HepG2 (cell line): ENCODE data around the gene CTCF. TPM values are rescaled to one million over a fixed set of nuclear protein-coding genes. Genes with fewer than 3 reads are reported as not detected.
A peak's percentile ranks its signal among the peaks of the same experiment; 100 is the strongest.

ENCODE experiments used
- CREB1 ChIP-seq, 2 experiments: fragments of 450-650 bp in 1 of 2; IDR thresholded peaks; 2 replicates each; pipeline ENCODE4 v1.6.1; 2016 to 2017; ENCODE audit warnings: control low read depth in 1 of 2, mild to moderate bottlenecking in 1 of 2, missing compliant biosample characterization in 1 of 2, missing genetic modification characterization in 1 of 2
- HMG20B ChIP-seq: conservative IDR thresholded peaks from 2 replicates; pipeline ENCODE4 v1.6.1; 2016; ENCODE audit warnings: missing genetic modification reagents, missing compliant biosample characterization
- HNRNPK ChIP-seq: fragments of 200-400 bp; formaldehyde crosslinking; IDR thresholded peaks from 2 replicates; pipeline ENCODE4 v1.6.1; 2018; ENCODE audit warnings: low read length, low read depth, moderate library complexity, mild to moderate bottlenecking; ENCODE audit not compliant: poor library complexity, severe bottlenecking
- HOXA5 ChIP-seq: sonication (generic); formaldehyde crosslinking; IDR thresholded peaks from 2 replicates; pipeline ENCODE4 v1.4.0; 2020; ENCODE audit warnings: missing genetic modification reagents
- KMT2A ChIP-seq: sonication (generic); formaldehyde crosslinking; IDR thresholded peaks from 2 replicates; pipeline ENCODE4 v1.4.0; 2020; ENCODE audit warnings: missing genetic modification reagents
- RBM22 ChIP-seq: fragments of 200-400 bp; formaldehyde crosslinking; optimal IDR thresholded peaks from 2 replicates; pipeline ENCODE3; 2017; ENCODE audit warnings: mild to moderate bottlenecking, low read length, moderate library complexity
- ZKSCAN1 ChIP-seq: fragments of 150-350 bp; IDR thresholded peaks from 2 replicates; pipeline ENCODE4 v1.6.1; 2014; ENCODE audit warnings: low read length
- ZNF260 ChIP-seq: sonication (generic); formaldehyde crosslinking; IDR thresholded peaks from 2 replicates; pipeline ENCODE4 v1.4.0; 2020; ENCODE audit warnings: missing genetic modification reagents, low read depth, mild to moderate bottlenecking, borderline replicate concordance
- ZNF619 ChIP-seq: sonication (generic); formaldehyde crosslinking; IDR thresholded peaks from 2 replicates; pipeline ENCODE4 v1.4.0; 2020; ENCODE audit warnings: mild to moderate bottlenecking, missing genetic modification reagents
- ZSCAN12 ChIP-seq: sonication (generic); formaldehyde crosslinking; IDR thresholded peaks from 2 replicates; pipeline ENCODE4 v1.9.0; 2021; ENCODE audit warnings: mild to moderate bottlenecking, missing genetic modification reagents
- polyA plus RNA-seq, 8 experiments: library from polyadenylated mRNA; depleted of rRNA in 3 of 8; stranded (reverse) in 7 of 8; unstranded in 1 of 8; fragments of >200 nt; fragmentation: Illumina TruSeq in 4 of 8; extraction: Trizol in 4 of 8; gene quantifications; 2 replicates each; pipeline versions ENCODE4 v1.2.1 to v1.2.3, GENCODE V29; 2011 to 2016; ENCODE audit warnings: low read depth in 4 of 8, missing spikeins in 1 of 8, mixed read lengths in 1 of 8; ENCODE audit not compliant: insufficient read depth in 1 of 8
- total RNA-seq, 5 experiments: library from RNA; depleted of rRNA; stranded (reverse); fragments of >200 nt; fragmentation: Illumina TruSeq; extraction: Trizol; gene quantifications; 2 replicates each; pipeline ENCODE4 v1.2.3, GENCODE V29; 2016; ENCODE audit warnings: low read depth in 1 of 5
- TF ChIP-seq, protein P1 (sequence below), 2 experiments: fragments of 450-650 bp in 1 of 2; sonication (generic) in 1 of 2; formaldehyde crosslinking in 1 of 2; IDR thresholded peaks; 2 replicates each; pipeline versions ENCODE4 v1.6.1 to v1.8.0; 2016 to 2022; ENCODE audit warnings: antibody characterized with exemption in 1 of 2, mild to moderate bottlenecking in 1 of 2, missing genetic modification reagents in 1 of 2
- TF ChIP-seq, protein P2 (sequence below): sonication (generic); formaldehyde crosslinking; conservative IDR thresholded peaks from 2 replicates; pipeline ENCODE4 v1.5.0; 2020; ENCODE audit warnings: missing genetic modification reagents
- TF ChIP-seq, protein P3 (sequence below): sonication (generic); formaldehyde crosslinking; IDR thresholded peaks from 2 replicates; pipeline ENCODE4 v1.5.0; 2020; ENCODE audit warnings: missing genetic modification reagents
- TF ChIP-seq, protein P4 (sequence below): sonication (generic); IDR thresholded peaks from 2 replicates; pipeline ENCODE4 v1.6.1; 2016; ENCODE audit warnings: low read depth, borderline replicate concordance

CTCF gene
- total and polyA plus RNA-seq, 2 of the 13 experiments (the other 11 are each of a cell fraction or from before 2014, with no cell fraction given): 19.5 to 37.5 TPM

DNA sequence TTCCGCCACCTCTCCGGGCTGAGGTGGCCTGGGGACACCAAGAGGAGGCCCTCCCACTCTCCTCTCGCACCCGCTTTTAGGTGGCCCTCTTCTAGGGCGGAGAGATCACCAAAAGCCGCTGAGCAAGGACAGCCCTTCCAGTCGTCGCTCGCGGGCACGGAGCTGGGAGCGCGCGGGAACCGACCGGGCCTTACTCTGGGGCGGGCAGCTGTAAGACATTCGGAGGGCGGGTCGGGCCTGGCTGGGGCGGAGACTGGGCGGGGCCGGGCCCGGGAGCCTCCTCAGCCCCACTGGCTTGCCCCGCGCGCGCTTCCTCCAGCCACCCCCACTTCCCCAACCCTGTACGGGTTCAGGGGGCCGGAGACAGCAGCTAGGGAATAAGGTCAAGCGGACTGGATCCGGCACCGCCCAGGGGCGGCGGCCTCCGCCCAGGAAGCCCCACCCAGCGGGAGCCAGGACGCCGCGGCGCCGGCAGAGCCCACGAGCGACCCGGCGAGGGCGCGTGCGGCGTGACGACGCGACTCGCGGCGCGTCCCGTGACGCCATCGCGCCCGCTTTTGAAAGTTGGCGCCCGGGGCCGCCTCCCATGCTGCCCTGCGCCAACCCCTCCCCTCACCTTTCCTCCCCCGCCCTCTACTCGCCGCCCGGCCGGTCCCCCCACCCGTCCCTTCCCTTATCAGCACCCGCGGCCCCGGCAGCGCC lies 351 bp upstream of the CTCF start (continued):
- TF ChIP-seq ZKSCAN1 (no peak), ZNF260 (CRISPR knock-in tag) (no peak), KMT2A (peak; percentile 69; the same call in 1 of the 2 replicates), HOXA5 (no peak; the same call in 1 of the 2 replicates), HNRNPK (peak; percentile 92), ZNF619 (CRISPR knock-in tag) (0 out of 2 replicates have a peak, but pooled peaks have one; percentile 49), HMG20B (0 out of 2 replicates have a peak, but pooled peaks have one; percentile 31), RBM22 (no peak), ZSCAN12 (no peak), CREB1 (IDR thresholded peaks at IDR 0.05) (peak; percentile 95), CREB1 (CRISPR knock-in tag; IDR thresholded peaks at IDR 0.05) (peak; percentile 52; the same call in 1 of the 2 replicates)
- TF ChIP-seq, protein P1, sequence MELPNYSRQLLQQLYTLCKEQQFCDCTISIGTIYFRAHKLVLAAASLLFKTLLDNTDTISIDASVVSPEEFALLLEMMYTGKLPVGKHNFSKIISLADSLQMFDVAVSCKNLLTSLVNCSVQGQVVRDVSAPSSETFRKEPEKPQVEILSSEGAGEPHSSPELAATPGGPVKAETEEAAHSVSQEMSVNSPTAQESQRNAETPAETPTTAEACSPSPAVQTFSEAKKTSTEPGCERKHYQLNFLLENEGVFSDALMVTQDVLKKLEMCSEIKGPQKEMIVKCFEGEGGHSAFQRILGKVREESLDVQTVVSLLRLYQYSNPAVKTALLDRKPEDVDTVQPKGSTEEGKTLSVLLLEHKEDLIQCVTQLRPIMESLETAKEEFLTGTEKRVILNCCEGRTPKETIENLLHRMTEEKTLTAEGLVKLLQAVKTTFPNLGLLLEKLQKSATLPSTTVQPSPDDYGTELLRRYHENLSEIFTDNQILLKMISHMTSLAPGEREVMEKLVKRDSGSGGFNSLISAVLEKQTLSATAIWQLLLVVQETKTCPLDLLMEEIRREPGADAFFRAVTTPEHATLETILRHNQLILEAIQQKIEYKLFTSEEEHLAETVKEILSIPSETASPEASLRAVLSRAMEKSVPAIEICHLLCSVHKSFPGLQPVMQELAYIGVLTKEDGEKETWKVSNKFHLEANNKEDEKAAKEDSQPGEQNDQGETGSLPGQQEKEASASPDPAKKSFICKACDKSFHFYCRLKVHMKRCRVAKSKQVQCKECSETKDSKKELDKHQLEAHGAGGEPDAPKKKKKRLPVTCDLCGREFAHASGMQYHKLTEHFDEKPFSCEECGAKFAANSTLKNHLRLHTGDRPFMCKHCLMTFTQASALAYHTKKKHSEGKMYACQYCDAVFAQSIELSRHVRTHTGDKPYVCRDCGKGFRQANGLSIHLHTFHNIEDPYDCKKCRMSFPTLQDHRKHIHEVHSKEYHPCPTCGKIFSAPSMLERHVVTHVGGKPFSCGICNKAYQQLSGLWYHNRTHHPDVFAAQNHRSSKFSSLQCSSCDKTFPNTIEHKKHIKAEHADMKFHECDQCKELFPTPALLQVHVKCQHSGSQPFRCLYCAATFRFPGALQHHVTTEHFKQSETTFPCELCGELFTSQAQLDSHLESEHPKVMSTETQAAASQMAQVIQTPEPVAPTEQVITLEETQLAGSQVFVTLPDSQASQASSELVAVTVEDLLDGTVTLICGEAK (IDR thresholded peaks at IDR 0.05): no peak
- TF ChIP-seq, protein P1 (CRISPR knock-in tag; IDR thresholded peaks at IDR 0.05): peak; percentile 73; the same call in 1 of the 2 replicates
- TF ChIP-seq, protein P2, sequence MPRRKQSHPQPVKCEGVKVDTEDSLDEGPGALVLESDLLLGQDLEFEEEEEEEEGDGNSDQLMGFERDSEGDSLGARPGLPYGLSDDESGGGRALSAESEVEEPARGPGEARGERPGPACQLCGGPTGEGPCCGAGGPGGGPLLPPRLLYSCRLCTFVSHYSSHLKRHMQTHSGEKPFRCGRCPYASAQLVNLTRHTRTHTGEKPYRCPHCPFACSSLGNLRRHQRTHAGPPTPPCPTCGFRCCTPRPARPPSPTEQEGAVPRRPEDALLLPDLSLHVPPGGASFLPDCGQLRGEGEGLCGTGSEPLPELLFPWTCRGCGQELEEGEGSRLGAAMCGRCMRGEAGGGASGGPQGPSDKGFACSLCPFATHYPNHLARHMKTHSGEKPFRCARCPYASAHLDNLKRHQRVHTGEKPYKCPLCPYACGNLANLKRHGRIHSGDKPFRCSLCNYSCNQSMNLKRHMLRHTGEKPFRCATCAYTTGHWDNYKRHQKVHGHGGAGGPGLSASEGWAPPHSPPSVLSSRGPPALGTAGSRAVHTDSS (CRISPR knock-in tag): peak; percentile 79; the same call in 1 of the 2 replicates
- TF ChIP-seq, protein P3, sequence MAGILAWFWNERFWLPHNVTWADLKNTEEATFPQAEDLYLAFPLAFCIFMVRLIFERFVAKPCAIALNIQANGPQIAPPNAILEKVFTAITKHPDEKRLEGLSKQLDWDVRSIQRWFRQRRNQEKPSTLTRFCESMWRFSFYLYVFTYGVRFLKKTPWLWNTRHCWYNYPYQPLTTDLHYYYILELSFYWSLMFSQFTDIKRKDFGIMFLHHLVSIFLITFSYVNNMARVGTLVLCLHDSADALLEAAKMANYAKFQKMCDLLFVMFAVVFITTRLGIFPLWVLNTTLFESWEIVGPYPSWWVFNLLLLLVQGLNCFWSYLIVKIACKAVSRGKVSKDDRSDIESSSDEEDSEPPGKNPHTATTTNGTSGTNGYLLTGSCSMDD (CRISPR knock-in tag): no peak
- TF ChIP-seq, protein P4, sequence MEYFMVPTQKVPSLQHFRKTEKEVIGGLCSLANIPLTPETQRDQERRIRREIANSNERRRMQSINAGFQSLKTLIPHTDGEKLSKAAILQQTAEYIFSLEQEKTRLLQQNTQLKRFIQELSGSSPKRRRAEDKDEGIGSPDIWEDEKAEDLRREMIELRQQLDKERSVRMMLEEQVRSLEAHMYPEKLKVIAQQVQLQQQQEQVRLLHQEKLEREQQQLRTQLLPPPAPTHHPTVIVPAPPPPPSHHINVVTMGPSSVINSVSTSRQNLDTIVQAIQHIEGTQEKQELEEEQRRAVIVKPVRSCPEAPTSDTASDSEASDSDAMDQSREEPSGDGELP: peak; percentile 63; the same call in 1 of the 2 replicates
